ENCODE measurements around the gene AQP6. TPM values are rescaled to one million over a fixed set of nuclear protein-coding genes. Genes with fewer than 3 reads are reported as not detected.

The AQP6 gene
- total and polyA plus RNA-seq, 10 of the 15 experiments (the other 5 are each of a cell fraction or from before 2014, with no cell fraction given): not detected

DNA sequence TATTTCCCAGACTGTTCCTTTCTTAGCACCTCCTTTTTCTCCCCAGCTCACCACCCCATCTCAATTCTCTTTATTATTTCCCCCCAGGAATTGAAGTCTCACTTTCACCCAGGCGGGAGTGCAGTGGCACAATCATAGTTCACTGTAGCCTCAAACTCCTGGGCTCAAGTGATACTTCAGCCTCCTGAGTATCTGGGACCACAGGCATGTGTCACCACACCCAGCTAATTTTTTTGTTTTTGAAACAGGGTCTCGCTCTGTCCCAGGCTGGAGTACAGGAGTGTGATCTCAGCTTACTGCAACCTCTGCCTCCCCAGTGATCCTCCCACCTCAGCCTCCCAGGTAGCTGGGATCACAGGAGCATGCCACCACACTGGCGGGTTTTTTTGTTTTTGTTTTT, 41.6 kb downstream of the AQP6 start:
- in situ Hi-C loops (cut with MboI): no loop called here
- CTCF ChIA-PET: interaction anchor here (0.8 to 2.6 kb wide), 9 partner anchors 11 to 97 kb away, joined by 3 to 12 read pairs (median 5); partner anchors contain the start of gene RACGAP1
- ATAC-seq (no peak), DNase-seq (ENCODE audit: low read depth, low spot score) (no peak), FAIRE-seq (no peak)
- TF ChIP-seq, protein P1, sequence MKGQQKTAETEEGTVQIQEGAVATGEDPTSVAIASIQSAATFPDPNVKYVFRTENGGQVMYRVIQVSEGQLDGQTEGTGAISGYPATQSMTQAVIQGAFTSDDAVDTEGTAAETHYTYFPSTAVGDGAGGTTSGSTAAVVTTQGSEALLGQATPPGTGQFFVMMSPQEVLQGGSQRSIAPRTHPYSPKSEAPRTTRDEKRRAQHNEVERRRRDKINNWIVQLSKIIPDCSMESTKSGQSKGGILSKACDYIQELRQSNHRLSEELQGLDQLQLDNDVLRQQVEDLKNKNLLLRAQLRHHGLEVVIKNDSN (IDR thresholded peaks at IDR 0.05; ENCODE audit: borderline replicate concordance, extremely low read length, insufficient read depth, low read depth, low read length): no peak
- TF ChIP-seq, protein P2, sequence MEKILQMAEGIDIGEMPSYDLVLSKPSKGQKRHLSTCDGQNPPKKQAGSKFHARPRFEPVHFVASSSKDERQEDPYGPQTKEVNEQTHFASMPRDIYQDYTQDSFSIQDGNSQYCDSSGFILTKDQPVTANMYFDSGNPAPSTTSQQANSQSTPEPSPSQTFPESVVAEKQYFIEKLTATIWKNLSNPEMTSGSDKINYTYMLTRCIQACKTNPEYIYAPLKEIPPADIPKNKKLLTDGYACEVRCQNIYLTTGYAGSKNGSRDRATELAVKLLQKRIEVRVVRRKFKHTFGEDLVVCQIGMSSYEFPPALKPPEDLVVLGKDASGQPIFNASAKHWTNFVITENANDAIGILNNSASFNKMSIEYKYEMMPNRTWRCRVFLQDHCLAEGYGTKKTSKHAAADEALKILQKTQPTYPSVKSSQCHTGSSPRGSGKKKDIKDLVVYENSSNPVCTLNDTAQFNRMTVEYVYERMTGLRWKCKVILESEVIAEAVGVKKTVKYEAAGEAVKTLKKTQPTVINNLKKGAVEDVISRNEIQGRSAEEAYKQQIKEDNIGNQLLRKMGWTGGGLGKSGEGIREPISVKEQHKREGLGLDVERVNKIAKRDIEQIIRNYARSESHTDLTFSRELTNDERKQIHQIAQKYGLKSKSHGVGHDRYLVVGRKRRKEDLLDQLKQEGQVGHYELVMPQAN (conservative IDR thresholded peaks at IDR 0.05): no peak
- no peak for TF ChIP-seq BCL11A (IDR thresholded peaks at IDR 0.05; ENCODE audit: low read depth, low read length)
- TF ChIP-seq FOS (IDR thresholded peaks at IDR 0.05; ENCODE audit: borderline replicate concordance, extremely low read depth, insufficient read length): no peak
- no peak for TF ChIP-seq SUZ12 (IDR thresholded peaks at IDR 0.05; ENCODE audit: unreplicated experiment)
- TF ChIP-seq SMC3 (IDR thresholded peaks at IDR 0.05; ENCODE audit: borderline replicate concordance, low read length): no peak
- no peak for TF ChIP-seq BRCA1 (IDR thresholded peaks at IDR 0.05; ENCODE audit: low read depth, low read length)
- no peak for TF ChIP-seq RFX5 (IDR thresholded peaks at IDR 0.05; ENCODE audit: low read depth, low read length)
- TF ChIP-seq, protein P3, sequence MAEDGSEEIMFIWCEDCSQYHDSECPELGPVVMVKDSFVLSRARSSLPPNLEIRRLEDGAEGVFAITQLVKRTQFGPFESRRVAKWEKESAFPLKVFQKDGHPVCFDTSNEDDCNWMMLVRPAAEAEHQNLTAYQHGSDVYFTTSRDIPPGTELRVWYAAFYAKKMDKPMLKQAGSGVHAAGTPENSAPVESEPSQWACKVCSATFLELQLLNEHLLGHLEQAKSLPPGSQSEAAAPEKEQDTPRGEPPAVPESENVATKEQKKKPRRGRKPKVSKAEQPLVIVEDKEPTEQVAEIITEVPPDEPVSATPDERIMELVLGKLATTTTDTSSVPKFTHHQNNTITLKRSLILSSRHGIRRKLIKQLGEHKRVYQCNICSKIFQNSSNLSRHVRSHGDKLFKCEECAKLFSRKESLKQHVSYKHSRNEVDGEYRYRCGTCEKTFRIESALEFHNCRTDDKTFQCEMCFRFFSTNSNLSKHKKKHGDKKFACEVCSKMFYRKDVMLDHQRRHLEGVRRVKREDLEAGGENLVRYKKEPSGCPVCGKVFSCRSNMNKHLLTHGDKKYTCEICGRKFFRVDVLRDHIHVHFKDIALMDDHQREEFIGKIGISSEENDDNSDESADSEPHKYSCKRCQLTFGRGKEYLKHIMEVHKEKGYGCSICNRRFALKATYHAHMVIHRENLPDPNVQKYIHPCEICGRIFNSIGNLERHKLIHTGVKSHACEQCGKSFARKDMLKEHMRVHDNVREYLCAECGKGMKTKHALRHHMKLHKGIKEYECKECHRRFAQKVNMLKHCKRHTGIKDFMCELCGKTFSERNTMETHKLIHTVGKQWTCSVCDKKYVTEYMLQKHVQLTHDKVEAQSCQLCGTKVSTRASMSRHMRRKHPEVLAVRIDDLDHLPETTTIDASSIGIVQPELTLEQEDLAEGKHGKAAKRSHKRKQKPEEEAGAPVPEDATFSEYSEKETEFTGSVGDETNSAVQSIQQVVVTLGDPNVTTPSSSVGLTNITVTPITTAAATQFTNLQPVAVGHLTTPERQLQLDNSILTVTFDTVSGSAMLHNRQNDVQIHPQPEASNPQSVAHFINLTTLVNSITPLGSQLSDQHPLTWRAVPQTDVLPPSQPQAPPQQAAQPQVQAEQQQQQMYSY (CRISPR knock-in tag; IDR thresholded peaks at IDR 0.05): no peak
- TF ChIP-seq, protein P4, sequence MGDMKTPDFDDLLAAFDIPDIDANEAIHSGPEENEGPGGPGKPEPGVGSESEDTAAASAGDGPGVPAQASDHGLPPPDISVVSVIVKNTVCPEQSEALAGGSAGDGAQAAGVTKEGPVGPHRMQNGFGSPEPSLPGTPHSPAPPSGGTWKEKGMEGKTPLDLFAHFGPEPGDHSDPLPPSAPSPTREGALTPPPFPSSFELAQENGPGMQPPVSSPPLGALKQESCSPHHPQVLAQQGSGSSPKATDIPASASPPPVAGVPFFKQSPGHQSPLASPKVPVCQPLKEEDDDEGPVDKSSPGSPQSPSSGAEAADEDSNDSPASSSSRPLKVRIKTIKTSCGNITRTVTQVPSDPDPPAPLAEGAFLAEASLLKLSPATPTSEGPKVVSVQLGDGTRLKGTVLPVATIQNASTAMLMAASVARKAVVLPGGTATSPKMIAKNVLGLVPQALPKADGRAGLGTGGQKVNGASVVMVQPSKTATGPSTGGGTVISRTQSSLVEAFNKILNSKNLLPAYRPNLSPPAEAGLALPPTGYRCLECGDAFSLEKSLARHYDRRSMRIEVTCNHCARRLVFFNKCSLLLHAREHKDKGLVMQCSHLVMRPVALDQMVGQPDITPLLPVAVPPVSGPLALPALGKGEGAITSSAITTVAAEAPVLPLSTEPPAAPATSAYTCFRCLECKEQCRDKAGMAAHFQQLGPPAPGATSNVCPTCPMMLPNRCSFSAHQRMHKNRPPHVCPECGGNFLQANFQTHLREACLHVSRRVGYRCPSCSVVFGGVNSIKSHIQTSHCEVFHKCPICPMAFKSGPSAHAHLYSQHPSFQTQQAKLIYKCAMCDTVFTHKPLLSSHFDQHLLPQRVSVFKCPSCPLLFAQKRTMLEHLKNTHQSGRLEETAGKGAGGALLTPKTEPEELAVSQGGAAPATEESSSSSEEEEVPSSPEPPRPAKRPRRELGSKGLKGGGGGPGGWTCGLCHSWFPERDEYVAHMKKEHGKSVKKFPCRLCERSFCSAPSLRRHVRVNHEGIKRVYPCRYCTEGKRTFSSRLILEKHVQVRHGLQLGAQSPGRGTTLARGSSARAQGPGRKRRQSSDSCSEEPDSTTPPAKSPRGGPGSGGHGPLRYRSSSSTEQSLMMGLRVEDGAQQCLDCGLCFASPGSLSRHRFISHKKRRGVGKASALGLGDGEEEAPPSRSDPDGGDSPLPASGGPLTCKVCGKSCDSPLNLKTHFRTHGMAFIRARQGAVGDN (IDR thresholded peaks at IDR 0.05): no peak
- TF ChIP-seq HDAC6 (IDR thresholded peaks at IDR 0.05; ENCODE audit: unreplicated experiment): no peak
- TF ChIP-seq ZNF24 (IDR thresholded peaks at IDR 0.05): no peak
- TF ChIP-seq RELA (IDR thresholded peaks at IDR 0.05; ENCODE audit: borderline replicate concordance, partially characterized antibody): no peak
- TF ChIP-seq ATF7 (IDR thresholded peaks at IDR 0.05; ENCODE audit: low read depth): no peak
- Histone ChIP-seq H4K20me1 (ENCODE audit: control insufficient read depth, insufficient read depth) (no peaks in the 10 kb centered on the region), H3K4me1 (ENCODE audit: control insufficient read depth, insufficient read depth, low read length) (no peaks in the 10 kb centered on the region), H3K27me3 (replicated peaks in 1 of 2; ENCODE audit: control insufficient read depth in 2 of 2, insufficient read depth in 2 of 2, low read length in 1 of 2) (no peaks in the 10 kb centered on the region), H3K9ac (ENCODE audit: control insufficient read depth, insufficient read depth, low read length) (no peak overlapping the region), H2AFZ (ENCODE audit: control insufficient read depth, low read depth, low read length) (no peak overlapping the region), H3K36me3 (ENCODE audit: control insufficient read depth in 2 of 2, insufficient read depth in 2 of 2, low read length in 1 of 2) (peaks cover 5 to 7% of the 10 kb centered on the region in 2 experiments; a peak in 2 of 4 replicates), H3K4me2 (ENCODE audit: control insufficient read depth, insufficient read depth) (no peak overlapping the region), H3K4me3 (no peak overlapping the region), H3K27ac (ENCODE audit: control insufficient read depth, insufficient read depth) (no peak overlapping the region), H3K79me2 (ENCODE audit: control insufficient read depth, insufficient read depth, low read length) (peaks cover 34% of the 10 kb centered on the region), H3K9me3 (replicated peaks; ENCODE audit: control insufficient read depth, insufficient read depth, low read length) (no peaks in the 10 kb centered on the region)
- RAD21 ChIA-PET (ENCODE audit: unreplicated experiment): no interaction called here
- intact Hi-C loops (cut with micrococcal nuclease; ENCODE audit: unreplicated experiment): no loop called here
- no TSS peak for BruUV-seq (replicated peaks)
- 51% methylated on average over 3 of the region's 3 CpGs for WGBS (ENCODE audit: insufficient coverage, insufficient replicate concordance, low lambda C conversion rate, missing lambda C conversion rate)
- POLR2A ChIA-PET: interaction anchor here (0.6 to 1.0 kb wide), 3 partner anchors 10 to 21 kb away, joined by 3 to 6 read pairs (median 4); partner anchors contain the start of gene RACGAP1
- SMC1A ChIA-PET (ENCODE audit: uncharacterized antibody, unreplicated experiment): interaction anchor here (0.6 to 2.4 kb wide), 8 partner anchors 10 to 48 kb away, joined by 3 to 9 read pairs (median 3); partner anchors contain the start of gene RACGAP1
